Esophagus muscularis mucosa (tissue), 4 donors: ENCODE data around the gene TLE4. TPM values are rescaled to one million over a fixed set of nuclear protein-coding genes. Genes with fewer than 3 reads are reported as not detected.

Experiments used
- DNase-seq: peaks from one replicate; pipeline ENCODE4 v3.0.0-alpha.2; 2017; ENCODE audit errors: extremely low spot score
- H3K27ac ChIP-seq, 4 donors: fragments of 200-600 bp; sonication (generic); replicated peaks in 1 of 4; 1 replicate in 3 of 4; 2 replicates in 1 of 4; pipeline ENCODE4 v1.5.1; 2016 to 2019; ENCODE audit warnings: mild to moderate bottlenecking in 1 of 4
- H3K27me3 ChIP-seq, 4 donors: fragments of 200-600 bp; sonication (generic); one replicate each; pipeline versions ENCODE4 v1.5.1 to v1.6.0; 2016 to 2019
- H3K36me3 ChIP-seq, 4 donors: fragments of 200-600 bp; sonication (generic); one replicate each; pipeline ENCODE4 v1.5.1; 2016 to 2019
- H3K4me1 ChIP-seq, 4 donors: fragments of 200-600 bp; sonication (generic); one replicate each; pipeline ENCODE4 v1.5.1; 2016 to 2019
- H3K4me3 ChIP-seq, 4 donors: fragments of 200-600 bp; sonication (generic); 1 replicate in 2 of 4; 2 replicates in 2 of 4; pipeline ENCODE4 v1.5.1; 2016 to 2019; ENCODE audit warnings: mild to moderate bottlenecking in 4 of 4, moderate library complexity in 1 of 4
- H3K9me3 ChIP-seq, 4 donors: fragments of 200-600 bp; sonication (generic); 1 replicate in 3 of 4; 2 replicates in 1 of 4; pipeline ENCODE4 v1.5.1; 2016 to 2019
- EP300 ChIP-seq: sonication (generic); formaldehyde crosslinking; IDR thresholded peaks from one replicate; pipeline ENCODE4 v1.6.1; 2017; ENCODE audit warnings: antibody characterized with exemption
- POLR2A ChIP-seq: fragments of 450-650 bp; IDR thresholded peaks from one replicate; pipeline ENCODE4 v1.6.1; 2017; ENCODE audit warnings: antibody characterized with exemption, moderate library complexity, mild to moderate bottlenecking, low read depth
- POLR2AphosphoS5 ChIP-seq, 2 donors: sonication (generic); formaldehyde crosslinking; IDR thresholded peaks; one replicate each; pipeline ENCODE4 v1.6.1; 2017; ENCODE audit warnings: antibody characterized with exemption in 2 of 2
- WGBS: methylation state at CpG from one replicate; pipeline ENCODE4 v1.1.5; 2018; 5-methylcytosine and 5-hydroxymethylcytosine counted together
- intact Hi-C: fragments of 100-400 bp; cut with DNase I; formaldehyde crosslinking; loops from one replicate; pipeline ENCODE4 v1.15.1; 2023
- total RNA-seq, 4 donors: library from RNA; depleted of rRNA; stranded (reverse); fragments of >200 nt; gene quantifications; one replicate each; pipeline versions ENCODE4 v1.1.0 to v1.2.1, GENCODE V29; 2016
- TF ChIP-seq, protein P1 (sequence below), 3 experiments: fragments of 200-600 bp in 2 of 3; fragments of 450-650 bp in 1 of 3; sonication (generic) in 2 of 3; IDR thresholded peaks; one replicate each; pipeline ENCODE4 v1.5.1; 2017 to 2019; ENCODE audit warnings: antibody characterized with exemption in 3 of 3, mild to moderate bottlenecking in 2 of 3, moderate library complexity in 1 of 3

TLE4 gene
- total RNA-seq, 4 donors from 2014 or later: 30.0 to 36.1 (median 34.3) TPM

DNA sequence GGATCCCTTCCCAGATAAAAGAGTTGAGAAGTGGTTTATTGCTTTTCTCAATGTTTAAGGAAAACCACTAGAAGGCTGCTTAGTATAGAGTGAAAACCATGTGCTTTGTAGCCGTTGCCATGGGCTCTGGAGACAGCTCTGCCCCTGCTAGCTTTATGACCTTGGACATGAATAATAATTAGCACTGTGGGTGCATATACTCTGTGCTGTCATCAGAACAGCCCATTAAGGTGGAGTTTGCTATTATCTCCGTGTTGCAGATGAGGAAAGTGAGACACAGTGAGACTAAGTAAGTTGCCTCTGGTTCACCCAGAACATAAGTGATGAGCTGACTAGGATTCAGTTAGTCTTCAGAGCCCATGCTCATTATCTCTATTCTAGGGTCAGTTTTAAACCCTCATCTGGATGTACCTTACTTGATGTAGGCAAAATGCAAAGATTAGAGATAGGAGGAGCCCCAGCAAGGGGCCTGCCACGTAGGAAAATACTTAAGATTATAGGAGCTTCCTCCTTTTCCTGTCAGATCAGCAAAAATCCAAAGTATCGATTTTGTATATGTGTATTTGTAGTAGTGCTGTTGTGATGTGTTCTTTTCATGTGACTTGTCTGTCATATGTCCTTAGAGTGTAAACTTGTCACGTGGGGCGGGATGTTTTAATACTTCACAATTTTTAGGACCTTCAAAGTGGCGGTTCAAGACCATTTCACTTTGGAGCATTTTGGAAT is 102.5 kb downstream of the TLE4 start:
- Histone ChIP-seq H3K27ac (no peak overlapping the region), H3K4me1 (peaks cover 0 to 8% (median 3%) of the 10 kb centered on the region in 4 donors), H3K4me3 (no peak overlapping the region), H3K36me3 (no peaks in the 10 kb centered on the region), H3K27me3 (no peaks in the 10 kb centered on the region), H3K9me3 (no peaks in the 10 kb centered on the region)
- TF ChIP-seq EP300: no peak
- TF ChIP-seq, protein P1, sequence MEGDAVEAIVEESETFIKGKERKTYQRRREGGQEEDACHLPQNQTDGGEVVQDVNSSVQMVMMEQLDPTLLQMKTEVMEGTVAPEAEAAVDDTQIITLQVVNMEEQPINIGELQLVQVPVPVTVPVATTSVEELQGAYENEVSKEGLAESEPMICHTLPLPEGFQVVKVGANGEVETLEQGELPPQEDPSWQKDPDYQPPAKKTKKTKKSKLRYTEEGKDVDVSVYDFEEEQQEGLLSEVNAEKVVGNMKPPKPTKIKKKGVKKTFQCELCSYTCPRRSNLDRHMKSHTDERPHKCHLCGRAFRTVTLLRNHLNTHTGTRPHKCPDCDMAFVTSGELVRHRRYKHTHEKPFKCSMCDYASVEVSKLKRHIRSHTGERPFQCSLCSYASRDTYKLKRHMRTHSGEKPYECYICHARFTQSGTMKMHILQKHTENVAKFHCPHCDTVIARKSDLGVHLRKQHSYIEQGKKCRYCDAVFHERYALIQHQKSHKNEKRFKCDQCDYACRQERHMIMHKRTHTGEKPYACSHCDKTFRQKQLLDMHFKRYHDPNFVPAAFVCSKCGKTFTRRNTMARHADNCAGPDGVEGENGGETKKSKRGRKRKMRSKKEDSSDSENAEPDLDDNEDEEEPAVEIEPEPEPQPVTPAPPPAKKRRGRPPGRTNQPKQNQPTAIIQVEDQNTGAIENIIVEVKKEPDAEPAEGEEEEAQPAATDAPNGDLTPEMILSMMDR (IDR thresholded peaks at IDR 0.05): no peak
- no peak for TF ChIP-seq POLR2AphosphoS5 (IDR thresholded peaks at IDR 0.05)
- TF ChIP-seq POLR2A: no peak
- no peak for DNase-seq
- WGBS: 89% methylated on average over 7 of the region's 7 CpGs
- intact Hi-C loops: no loop called here

DNA sequence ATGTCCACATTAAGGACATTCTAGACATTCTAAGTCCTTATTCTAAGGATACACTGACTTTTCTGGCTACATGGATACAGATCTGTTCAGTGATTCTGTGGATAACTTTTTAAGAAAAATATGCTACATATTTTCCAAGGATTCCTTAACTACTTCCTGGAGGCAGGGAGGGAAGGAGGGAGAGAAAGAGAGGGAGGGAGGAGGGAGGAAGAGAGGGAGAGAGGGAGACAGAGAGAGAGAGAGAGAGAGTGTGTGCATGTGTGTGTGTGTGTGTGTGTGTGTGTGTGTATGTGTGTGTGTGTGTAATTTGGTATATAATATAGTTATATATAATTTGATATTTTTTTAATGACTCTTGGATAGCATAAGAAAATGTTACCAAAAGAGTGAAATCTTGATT is 109.8 kb downstream of the TLE4 start:
- no peak for TF ChIP-seq EP300
- TF ChIP-seq POLR2AphosphoS5 (IDR thresholded peaks at IDR 0.05): no peak
- no peak for TF ChIP-seq POLR2A
- TF ChIP-seq, protein P1 (IDR thresholded peaks at IDR 0.05): no peak
- intact Hi-C loops: no loop called here
- Histone ChIP-seq H3K9me3 (no peaks in the 10 kb centered on the region), H3K27ac (no peak overlapping the region), H3K27me3 (no peaks in the 10 kb centered on the region), H3K4me1 (peaks cover 3 to 28% (median 22%) of the 10 kb centered on the region in 4 donors), H3K4me3 (no peak overlapping the region), H3K36me3 (no peaks in the 10 kb centered on the region)
- no peak for DNase-seq

DNA sequence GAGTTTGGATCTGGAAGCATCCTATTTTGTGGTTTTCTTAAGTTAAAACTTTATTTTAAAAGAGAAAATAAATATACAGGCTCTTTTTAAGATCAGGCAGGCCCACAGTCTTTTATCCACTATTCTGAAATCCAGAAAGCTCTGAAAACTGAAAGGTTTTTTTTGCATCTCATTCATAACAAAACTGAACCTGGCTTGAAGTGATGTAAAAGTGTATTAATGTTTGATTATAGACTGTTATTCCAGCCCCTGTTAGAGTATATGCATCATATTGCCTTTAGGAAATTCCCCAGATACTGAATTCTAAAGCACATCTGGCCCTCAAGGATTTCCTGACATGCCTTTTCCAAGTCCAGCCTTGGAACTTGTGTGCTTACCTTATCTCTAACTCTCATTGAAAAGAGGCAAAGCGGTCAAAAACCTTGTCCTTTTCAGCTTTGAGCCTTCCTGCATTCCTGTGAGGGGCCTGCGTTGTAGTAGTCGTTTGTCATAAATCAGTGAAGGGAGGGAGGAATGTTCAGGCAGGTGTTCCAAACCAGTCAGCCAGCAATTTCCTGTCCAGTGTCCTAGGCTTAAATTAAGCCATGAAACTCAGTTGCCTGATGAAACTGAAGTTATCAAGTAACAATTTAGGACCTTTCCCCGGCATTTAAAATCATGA is 110.4 kb downstream of the TLE4 start:
- H3K27me3 ChIP-seq: no peaks in the 10 kb centered on the region
- H3K4me3 ChIP-seq: no peak overlapping the region
- no peak for DNase-seq
- TF ChIP-seq POLR2AphosphoS5 (IDR thresholded peaks at IDR 0.05): no peak
- TF ChIP-seq POLR2A: no peak
- TF ChIP-seq, protein P1 (IDR thresholded peaks at IDR 0.05): no peak
- TF ChIP-seq EP300: no peak
- no peak overlapping the region for H3K27ac ChIP-seq
- intact Hi-C loops: no loop called here
- no peaks in the 10 kb centered on the region for H3K36me3 ChIP-seq
- H3K9me3 ChIP-seq: no peaks in the 10 kb centered on the region
- H3K4me1 ChIP-seq: peaks cover 3 to 30% (median 26%) of the 10 kb centered on the region in 4 donors
- 79% methylated on average over 4 of the region's 4 CpGs for WGBS

- H3K27me3 ChIP-seq: no peaks in the 10 kb centered on the region
- no peak overlapping the region for H3K27ac ChIP-seq
- H3K36me3 ChIP-seq: no peaks in the 10 kb centered on the region
- 98% methylated on average over 4 of the region's 4 CpGs for WGBS
- no peak overlapping the region for H3K4me3 ChIP-seq
- intact Hi-C loops: no loop called here
- DNase-seq: peak; percentile 66
- no peaks in the 10 kb centered on the region for H3K9me3 ChIP-seq
- TF ChIP-seq EP300: no peak
- TF ChIP-seq POLR2AphosphoS5 (IDR thresholded peaks at IDR 0.05): no peak
- TF ChIP-seq, protein P1 (IDR thresholded peaks at IDR 0.05): no peak
- no peak for TF ChIP-seq POLR2A
- H3K4me1 ChIP-seq: peaks cover 3 to 31% (median 26%) of the 10 kb centered on the region in 4 donors
Observed at GRCh38 chr9:79684059-79684458, 112.3 kb downstream of the TLE4 start.
